ENCODE results near the gene TRAM2.

Gene TRAM2

GRCh38 chr6:52594221-52594620 is 17.4 kb upstream of the TRAM2 start:
- peak; percentile 92 for DNase-seq

GRCh38 chr6:52591832-52592231 is 15.0 kb upstream of the TRAM2 start:
- DNase-seq: no peak

GRCh38 chr6:52590152-52590891 is 13.5 kb upstream of the TRAM2 start:
- DNase-seq: peak; percentile 27

GRCh38 chr6:52588710-52589091 is 11.8 kb upstream of the TRAM2 start:
- no peak for DNase-seq

GRCh38 chr6:52588087-52588709 is 11.3 kb upstream of the TRAM2 start:
- no peak for DNase-seq

GRCh38 chr6:52587001-52587400 is 10.1 kb upstream of the TRAM2 start:
- DNase-seq: no peak

GRCh38 chr6:52584203-52584602 is 7.3 kb upstream of the TRAM2 start:
- no peak for DNase-seq

- DNase-seq: no peak
These were observed 6.1 kb upstream of the TRAM2 start for GRCh38 chr6:52582996-52583395.

GRCh38 chr6:52582446-52582845 is 5.6 kb upstream of the TRAM2 start:
- no peak for DNase-seq

- no peak for DNase-seq
These were observed 4.0 kb upstream of the TRAM2 start for GRCh38 chr6:52580905-52581304.

- peak; percentile 13 for DNase-seq
These were observed 2.3 kb upstream of the TRAM2 start for GRCh38 chr6:52579006-52579660.

- DNase-seq: no peak
These were observed 1.1 kb upstream of the TRAM2 start for GRCh38 chr6:52577778-52578463.

GRCh38 chr6:52576392-52577021 is 353 bp downstream of the TRAM2 start:
- DNase-seq: peak; percentile 88

GRCh38 chr6:52576054-52576391 is 837 bp downstream of the TRAM2 start:
- no peak for DNase-seq

GRCh38 chr6:52575502-52575892 is 1.4 kb downstream of the TRAM2 start:
- no peak for DNase-seq

GRCh38 chr6:52574709-52575501 is 2.0 kb downstream of the TRAM2 start:
- no peak for DNase-seq

GRCh38 chr6:52573295-52573694 is 3.6 kb downstream of the TRAM2 start:
- no peak for DNase-seq

- DNase-seq: no peak
These were observed 4.3 kb downstream of the TRAM2 start for GRCh38 chr6:52572536-52572935.

- DNase-seq: peak; percentile 85
These were observed 5.6 kb downstream of the TRAM2 start for GRCh38 chr6:52571099-52571755.

- no peak for DNase-seq
These were observed 6.6 kb downstream of the TRAM2 start for GRCh38 chr6:52570291-52570700.

- no peak for DNase-seq
These were observed 8.5 kb downstream of the TRAM2 start for GRCh38 chr6:52568320-52568719.

- no peak for DNase-seq
These were observed 10.0 kb downstream of the TRAM2 start for GRCh38 chr6:52566853-52567279.
